Colonic mucosa (tissue), 4 donors: ENCODE results near the gene ZNF385C. TPM values are rescaled to one million over a fixed set of nuclear protein-coding genes. Genes with fewer than 3 reads are reported as not detected.
A peak's percentile ranks its signal among the peaks of the same experiment; 100 is the strongest.

ENCODE experiments used
- DNase-seq: peaks from one replicate; pipeline ENCODE4 v3.0.0-alpha.2; 2020
- H3K27ac ChIP-seq: fragments of 200-600 bp; one replicate; pipeline ENCODE4 v1.8.0; 2021
- H3K27me3 ChIP-seq: fragments of 200-600 bp; one replicate; pipeline ENCODE4 v1.8.0; 2021
- H3K36me3 ChIP-seq: fragments of 200-600 bp; one replicate; pipeline ENCODE4 v1.8.0; 2021
- H3K4me1 ChIP-seq: fragments of 200-600 bp; one replicate; pipeline ENCODE4 v1.8.0; 2021; ENCODE audit warnings: mild to moderate bottlenecking
- H3K4me3 ChIP-seq: fragments of 200-600 bp; one replicate; pipeline ENCODE4 v1.8.0; 2021
- H3K9ac ChIP-seq, 2 donors: one replicate each; pipeline ENCODE4 v1.7.0; 2013; ENCODE audit warnings: control low read depth in 2 of 2, low read depth in 2 of 2, low read length in 2 of 2
- H3K9me3 ChIP-seq: fragments of 200-600 bp; one replicate; pipeline ENCODE4 v1.8.0; 2021
- CTCF ChIP-seq: fragments of 200-600 bp; IDR thresholded peaks from one replicate; pipeline ENCODE4 v1.8.0; 2022; ENCODE audit warnings: antibody characterized with exemption, mild to moderate bottlenecking
- intact Hi-C: fragments of 100-400 bp; cut with DNase I; formaldehyde crosslinking; loops from one replicate; pipeline ENCODE4 v1.14.1; 2022
- total RNA-seq, 2 donors: library from RNA; stranded (reverse); fragmentation: NEBNext Ultra II Directional in 1 of 2; extraction: Animal tissue kit (Norgen Biotek cat#: 25700) in 1 of 2; gene quantifications; one replicate each; pipeline ENCODE4 v1.2.1, GENCODE V29; 2021
- donor health status: healthy.
- donor health status: DM: no; HTN: no; CAD: no.
- donor health status: DM: no; HTN: no; CAD: no.

ZNF385C gene
- total RNA-seq, 2 donors from 2014 or later, result 0.20 to 0.32 TPM

- H3K9ac ChIP-seq, result peak within 1 kb of the TSS; percentile 57 to 63
- H3K27me3 ChIP-seq, result no peaks in the 10 kb centered on the region
- peaks cover 14% of the 10 kb centered on the region for H3K4me1 ChIP-seq
- no peak for TF ChIP-seq CTCF
- H3K4me3 ChIP-seq, result peak within 1 kb of the TSS; percentile 82
- H3K27ac ChIP-seq, result peak within 1 kb of the TSS; percentile 60
- DNase-seq, result peak; percentile 87
- H3K9me3 ChIP-seq, result no peaks in the 10 kb centered on the region
- no peaks in the 10 kb centered on the region for H3K36me3 ChIP-seq
- intact Hi-C loops, result no loop called here
Observed at GRCh38 chr17:42120770-42121769, 22.8 kb upstream of the ZNF385C start, which contains the start of gene KAT2A. Gene KAT2A (minus strand): TSS chr17:42121367. CDS start chr17:42121304, 63 bp downstream.

DNA sequence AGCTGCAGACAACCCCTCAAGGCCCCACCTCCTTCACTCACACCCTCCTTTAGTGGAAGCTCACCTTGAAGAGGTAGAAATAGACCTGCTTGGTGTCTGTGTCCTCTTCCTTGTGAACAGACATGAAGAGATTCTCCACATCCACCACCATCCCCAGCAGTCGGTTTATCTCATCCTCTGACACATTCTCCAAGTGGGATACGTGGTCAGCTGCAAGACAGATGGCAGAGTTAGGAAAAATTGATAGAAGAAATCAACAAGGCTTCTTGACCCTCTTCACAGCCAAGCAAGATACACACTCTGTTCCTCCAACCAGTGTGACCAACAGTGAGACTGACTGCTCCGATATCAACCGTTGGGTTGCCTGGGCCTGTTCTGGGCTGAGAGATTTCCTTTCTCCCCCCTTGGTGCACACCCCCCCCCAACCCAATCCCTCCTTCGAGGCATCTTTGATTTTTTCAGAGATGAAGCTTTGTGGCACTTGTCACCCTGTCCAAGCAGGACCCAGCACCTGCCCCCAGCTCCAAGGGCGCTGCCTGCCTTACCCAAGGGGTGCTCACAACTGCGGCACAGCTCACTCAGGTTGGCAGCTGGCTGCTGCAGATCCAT, 22.0 kb upstream of the ZNF385C start:
- Histone ChIP-seq H3K27ac (no peak overlapping the region), H3K4me3 (peak overlapping the region; percentile 82), H3K9ac (peak overlapping the region in 1 of 2 donors; percentile 46), H3K4me1 (peaks cover 14% of the 10 kb centered on the region), H3K9me3 (no peaks in the 10 kb centered on the region), H3K36me3 (no peaks in the 10 kb centered on the region), H3K27me3 (no peaks in the 10 kb centered on the region)
- TF ChIP-seq CTCF, result no peak
- no peak for DNase-seq
- intact Hi-C loops, result no loop called here

DNA sequence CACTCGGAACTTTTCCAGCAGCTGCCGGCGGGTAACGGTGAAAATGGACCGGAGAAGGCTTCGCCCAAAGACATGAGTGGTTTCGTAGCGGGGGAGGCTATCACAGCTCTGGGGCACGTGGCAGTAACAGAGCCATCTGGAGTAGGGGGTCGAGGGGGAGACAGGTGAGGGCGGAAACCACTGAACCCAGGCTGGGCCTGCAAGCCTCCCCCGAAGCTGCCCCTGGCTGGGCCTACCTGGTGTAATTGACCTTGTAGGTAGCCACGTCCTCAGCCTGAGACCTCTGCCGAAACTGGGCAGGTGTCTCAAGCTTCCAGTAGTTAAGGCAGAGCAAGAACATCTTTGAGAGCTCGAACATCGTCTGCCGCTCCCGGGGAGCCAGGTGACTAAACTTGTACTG, 21.0 kb upstream of the ZNF385C start:
- Histone ChIP-seq H3K9ac (peak overlapping the region in 1 of 2 donors; percentile 12), H3K27ac (no peak overlapping the region), H3K9me3 (no peaks in the 10 kb centered on the region), H3K36me3 (no peaks in the 10 kb centered on the region), H3K4me1 (peaks cover 14% of the 10 kb centered on the region), H3K4me3 (no peak overlapping the region), H3K27me3 (no peaks in the 10 kb centered on the region)
- DNase-seq, result no peak
- TF ChIP-seq CTCF, result no peak
- intact Hi-C loops, result loop anchor here (5.0 kb wide), 2 partner anchors 52 to 92 kb away; no protein-coding TSS in a partner anchor

DNA sequence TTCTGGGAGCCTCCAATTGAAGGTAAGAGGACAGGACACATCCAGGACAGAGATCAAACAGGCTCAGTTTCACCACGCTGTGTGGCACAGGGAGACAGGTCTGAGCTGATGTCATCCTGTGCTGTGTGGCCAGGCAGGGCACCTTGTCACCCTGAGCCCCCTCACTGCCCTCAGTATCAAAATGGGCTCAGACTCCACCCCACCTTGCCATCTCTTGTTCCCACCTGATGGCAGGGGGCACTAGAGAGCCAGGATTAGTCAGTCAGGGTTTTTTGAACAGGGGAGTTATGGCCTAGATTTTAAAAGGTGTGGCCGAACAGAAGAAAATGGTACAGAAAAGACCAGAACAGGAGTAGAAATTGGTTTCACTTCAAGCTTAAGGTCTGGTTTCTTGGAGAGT, 20.3 kb upstream of the ZNF385C start:
- intact Hi-C loops, result loop anchor here (5.0 kb wide), 2 partner anchors 51 to 91 kb away; no protein-coding TSS in a partner anchor
- Histone ChIP-seq H3K9ac (peak overlapping the region in 1 of 2 donors; percentile 12), H3K9me3 (no peaks in the 10 kb centered on the region), H3K27me3 (no peaks in the 10 kb centered on the region), H3K36me3 (no peaks in the 10 kb centered on the region), H3K4me1 (peaks cover 14% of the 10 kb centered on the region), H3K4me3 (no peak overlapping the region), H3K27ac (no peak overlapping the region)
- TF ChIP-seq CTCF, result no peak
- no peak for DNase-seq

GRCh38 chr17:42118126-42118510, 19.8 kb upstream of the ZNF385C start:
- Histone ChIP-seq H3K36me3 (no peaks in the 10 kb centered on the region), H3K4me1 (peaks cover 15% of the 10 kb centered on the region), H3K4me3 (no peak overlapping the region), H3K27ac (no peak overlapping the region), H3K27me3 (no peaks in the 10 kb centered on the region), H3K9ac (no peak overlapping the region), H3K9me3 (no peaks in the 10 kb centered on the region)
- intact Hi-C loops, result loop anchor here (5.0 kb wide), 2 partner anchors 51 to 91 kb away; no protein-coding TSS in a partner anchor
- DNase-seq, result no peak
- TF ChIP-seq CTCF, result no peak
